SK-N-SH (cell line): ENCODE data around the gene RABL6. TPM values are rescaled to one million over a fixed set of nuclear protein-coding genes. Genes with fewer than 3 reads are reported as not detected.

ENCODE experiments used
- CTCF ChIA-PET: fragments of 300-600, 350-600 bp; formaldehyde crosslinking; extraction: SDS; loops from one replicate; lab custom pipeline; 2021; lab: Yijun Ruan, JAX
- POLR2A ChIA-PET: fragments of 350-600 bp; sonication (Branson Sonifier 250); formaldehyde crosslinking; extraction: SDS; loops from one replicate; lab custom pipeline; 2020; ENCODE audit warnings: antibody characterized with exemption, inconsistent platforms; lab: Yijun Ruan, JAX
- DNase-seq: peaks from one replicate; pipeline ENCODE4 v3.0.0; 2012
- H2AFZ ChIP-seq: fragments of 200-600 bp; sonication (generic); 2 replicates; pipeline ENCODE4 v1.8.1; 2016; ENCODE audit warnings: antibody characterized with exemption, mild to moderate bottlenecking, low read depth
- H3F3A ChIP-seq: fragments of 200-600 bp; sonication (generic); replicated peaks from 2 replicates; pipeline ENCODE3; 2016; ENCODE audit warnings: antibody characterized with exemption, mild to moderate bottlenecking; ENCODE audit not compliant: insufficient read depth
- H3K27ac ChIP-seq, 2 experiments: fragments of 200-500 bp in 1 of 2; fragments of 200-600 bp in 1 of 2; sonication (Bioruptor generic) in 1 of 2; sonication (generic), shearing (Covaris generic) in 1 of 2; 2 replicates each; pipeline versions ENCODE4 v1.5.1 to v1.6.1; 2014 to 2016; ENCODE audit warnings: low read depth in 2 of 2, inconsistent platforms in 1 of 2, low read length in 1 of 2, mild to moderate bottlenecking in 1 of 2, mixed read lengths in 1 of 2
- H3K27me3 ChIP-seq: fragments of 200-600 bp; sonication (generic), shearing (Covaris generic); 2 replicates; pipeline ENCODE4 v1.6.1; 2016; ENCODE audit warnings: mixed run types; ENCODE audit not compliant: insufficient read depth
- H3K36me3 ChIP-seq, 2 experiments: fragments of 200-500 bp in 1 of 2; fragments of 200-600 bp in 1 of 2; sonication (Bioruptor generic) in 1 of 2; sonication (generic) in 1 of 2; replicated peaks in 1 of 2; 2 replicates each; pipeline versions ENCODE3 to v1.5.1; 2014 to 2016; ENCODE audit warnings: low read length in 1 of 2, mild to moderate bottlenecking in 1 of 2; ENCODE audit not compliant: insufficient read depth in 2 of 2, control insufficient read depth in 1 of 2
- H3K4me1 ChIP-seq, 2 experiments: fragments of 200-500 bp in 1 of 2; fragments of 200-600 bp in 1 of 2; sonication (Bioruptor generic) in 1 of 2; sonication (generic), shearing (Covaris generic) in 1 of 2; 2 replicates each; pipeline versions ENCODE4 v1.5.1 to v1.6.1; 2014 to 2016; ENCODE audit warnings: low read depth in 1 of 2, low read length in 1 of 2, mixed run types in 1 of 2; ENCODE audit not compliant: insufficient read depth in 2 of 2, control insufficient read depth in 1 of 2
- H3K4me2 ChIP-seq: fragments of 200-600 bp; sonication (generic), shearing (Covaris generic); 2 replicates; pipeline ENCODE4 v1.6.1; 2017; ENCODE audit warnings: mixed run types
- H3K4me3 ChIP-seq, 2 experiments: fragments of 200-500 bp in 1 of 2; fragments of 200-600 bp in 1 of 2; sonication (Bioruptor generic) in 1 of 2; sonication (generic), shearing (Covaris generic) in 1 of 2; 2 replicates each; pipeline versions ENCODE4 v1.5.1 to v1.8.1; 2014 to 2016; ENCODE audit warnings: low read depth in 2 of 2, inconsistent platforms in 1 of 2, low read length in 1 of 2, mild to moderate bottlenecking in 1 of 2, mixed read lengths in 1 of 2, moderate library complexity in 1 of 2
- H3K79me2 ChIP-seq: fragments of 200-600 bp; sonication (generic); 2 replicates; pipeline ENCODE4 v1.8.1; 2017; ENCODE audit warnings: mild to moderate bottlenecking; ENCODE audit not compliant: insufficient read depth
- H3K9ac ChIP-seq: fragments of 200-600 bp; sonication (generic); 2 replicates; pipeline ENCODE4 v1.6.1; 2017; ENCODE audit warnings: mixed run types
- H3K9me2 ChIP-seq: fragments of 200-600 bp; sonication (generic); 2 replicates; pipeline ENCODE4 v1.6.1; 2017; ENCODE audit warnings: mixed run types
- H3K9me3 ChIP-seq: fragments of 200-600 bp; sonication (generic); 2 replicates; pipeline ENCODE4 v1.6.1; 2017; ENCODE audit warnings: mixed run types, mild to moderate bottlenecking, moderate library complexity
- H4K20me1 ChIP-seq: fragments of 200-600 bp; sonication (generic); 2 replicates; pipeline ENCODE4 v1.6.1; 2017; ENCODE audit warnings: mild to moderate bottlenecking, mixed run types; ENCODE audit not compliant: insufficient read depth
- CHD2 ChIP-seq: fragments of 150-350 bp; IDR thresholded peaks from 2 replicates; pipeline ENCODE4 v1.6.1; 2018; ENCODE audit warnings: low read length; ENCODE audit not compliant: partially characterized antibody
- FOXJ3 ChIP-seq: sonication (generic); formaldehyde crosslinking; IDR thresholded peaks from 2 replicates; pipeline ENCODE4 v1.5.1; 2020; ENCODE audit warnings: mild to moderate bottlenecking, missing genetic modification reagents
- IRF3 ChIP-seq: fragments of 150-350 bp; IDR thresholded peaks from 2 replicates; pipeline ENCODE4 v1.6.1; 2016; ENCODE audit warnings: mild to moderate bottlenecking, low read depth, low read length
- MAX ChIP-seq: IDR thresholded peaks from 2 replicates; pipeline ENCODE4 v1.4.0; 2012; ENCODE audit warnings: low read depth
- PBX3 ChIP-seq: IDR thresholded peaks from 2 replicates; pipeline ENCODE4; 2012
- RAD21 ChIP-seq: IDR thresholded peaks from 2 replicates; pipeline ENCODE4 v1.6.1; 2012; ENCODE audit warnings: mild to moderate bottlenecking, low read length
- RCOR1 ChIP-seq: fragments of 150-350 bp; IDR thresholded peaks from 2 replicates; pipeline ENCODE4 v1.6.1; 2017; ENCODE audit warnings: antibody characterized with exemption, low read length
- REST ChIP-seq: IDR thresholded peaks from 2 replicates; pipeline ENCODE4 v1.6.1; 2012; ENCODE audit warnings: mild to moderate bottlenecking, low read depth, low read length, moderate library complexity
- SMC3 ChIP-seq: IDR thresholded peaks from 2 replicates; pipeline ENCODE4 v1.6.1; 2012; ENCODE audit warnings: low read depth, low read length, improper control_type of control experiment
- TAF1 ChIP-seq: IDR thresholded peaks from 2 replicates; pipeline ENCODE4 v1.6.1; 2012; ENCODE audit warnings: low read depth, mild to moderate bottlenecking, low read length, moderate library complexity, borderline replicate concordance
- TCF12 ChIP-seq: IDR thresholded peaks from 2 replicates; pipeline ENCODE4 v1.4.0; 2012
- USF1 ChIP-seq: IDR thresholded peaks from 2 replicates; pipeline ENCODE4 v1.4.0; 2012; ENCODE audit warnings: low read depth, borderline replicate concordance
- YY1 ChIP-seq: IDR thresholded peaks from 2 replicates; pipeline ENCODE4 v1.4.0; 2012; ENCODE audit warnings: low read depth, mild to moderate bottlenecking
- WGBS: methylation state at CpG from one replicate; pipeline ENCODE4 v1.1.6; 2017; ENCODE audit warnings: low lambda C conversion rate; 5-methylcytosine and 5-hydroxymethylcytosine counted together
- polyA plus RNA-seq, 3 experiments: library from polyadenylated mRNA; depleted of rRNA; stranded (reverse); fragments of >200 nt; gene quantifications; 2 replicates each; pipeline ENCODE4 v1.2.3, GENCODE V29; 2012

Gene RABL6
- polyA plus RNA-seq, 1 of the 3 experiments (the other 2 are of a cell fraction): 43.6 TPM

GRCh38 chr9:136855461-136856078, 47.8 kb downstream of the RABL6 start (continued):
- TF ChIP-seq IRF3 (no peak), FOXJ3 (CRISPR knock-in tag) (no peak), YY1 (no peak), CHD2 (no peak), REST (no peak)

GRCh38 chr9:136856079-136856476, 48.3 kb downstream of the RABL6 start:
- Histone ChIP-seq H3K9me3 (no peaks in the 10 kb centered on the region), H4K20me1 (no peaks in the 10 kb centered on the region), H3K36me3 (peaks cover 0 to 9% of the 10 kb centered on the region in 2 experiments), H2AFZ (no peak overlapping the region), H3K9ac (no peak overlapping the region), H3K4me3 (no peak overlapping the region), H3K9me2 (no peaks in the 10 kb centered on the region), H3K79me2 (0 out of 2 replicates have a peak, but pooled peaks cover under 1% of the 10 kb centered on the region), H3F3A (no peaks in the 10 kb centered on the region), H3K4me1 (peaks cover 0 to 13% of the 10 kb centered on the region in 2 experiments; a peak in 3 of 4 replicates), H3K4me2 (no peak overlapping the region), H3K27me3 (no peaks in the 10 kb centered on the region), H3K27ac (no peak overlapping the region)
- WGBS: 70% methylated on average over 2 of the region's 15 CpGs
- no peak for TF ChIP-seq RAD21
- TF ChIP-seq RCOR1: no peak
- TF ChIP-seq PBX3: no peak
- TF ChIP-seq TAF1: no peak
- no peak for TF ChIP-seq FOXJ3 (CRISPR knock-in tag)
- no peak for TF ChIP-seq IRF3
- no peak for TF ChIP-seq USF1
- no peak for TF ChIP-seq MAX
- no peak for TF ChIP-seq SMC3
- TF ChIP-seq REST: no peak
- TF ChIP-seq TCF12: no peak
- CTCF ChIA-PET: interaction anchor here (1.4 kb wide), 1 partner anchor 13 kb away, joined by 4 read pairs; the partner anchor contains the start of gene AJM1
- POLR2A ChIA-PET: no interaction called here
- DNase-seq: no peak
